HepG2 (cell line): ENCODE data around the gene CEACAM16. TPM values are rescaled to one million over a fixed set of nuclear protein-coding genes. Genes with fewer than 3 reads are reported as not detected.

Source experiments
- ATAC-seq: fragments of 200-7000 bp; cut with Tn5 transposase; 3 replicates; pipeline ENCODE4 v1.9.1; 2020; ENCODE audit warnings: mild to moderate bottlenecking, moderate library complexity
- BruUV-seq: library from RNA; stranded (reverse); fragments of 400-500 nt; replicated peaks from 2 replicates; lab custom pipeline; 2021; lab: Mats Ljungman, UMichigan
- CTCF ChIA-PET: fragments of 300-600 bp; formaldehyde crosslinking; extraction: SDS; loops from one replicate; lab custom pipeline; 2021; ENCODE audit warnings: low total read pairs, inconsistent platforms, low intra/inter-chr PET ratio; lab: Yijun Ruan, JAX
- POLR2A ChIA-PET: fragments of 350-600 bp; sonication (Branson Sonifier 250); formaldehyde crosslinking; loops from one replicate; lab custom pipeline; 2020; ENCODE audit warnings: antibody characterized with exemption, inconsistent platforms; lab: Yijun Ruan, JAX
- DNase-seq: peaks from one replicate; pipeline ENCODE4 v3.0.0-alpha.2; 2015; ENCODE audit warnings: low spot score
- FAIRE-seq: peaks from 3 replicates; lab custom pipeline; 2011; peaks lifted over from hg19 to GRCh38; lab: Jason Lieb, UNC
- H2AFZ ChIP-seq: one replicate; pipeline ENCODE4 v1.6.1; 2011; ENCODE audit warnings: low read length, inconsistent platforms
- H3K27ac ChIP-seq: fragments of 300-600 bp; 3 replicates; pipeline ENCODE4 v1.8.0; 2011; ENCODE audit warnings: mixed run types, mild to moderate bottlenecking, mixed read lengths, low read length, inconsistent platforms; ENCODE audit not compliant: insufficient read depth; ENCODE audit errors: extremely low read length
- H3K27me3 ChIP-seq, 2 experiments: fragments of 200-600 bp in 1 of 2; 2 replicates in 1 of 2; 3 replicates in 1 of 2; pipeline versions ENCODE4 v1.6.0 to v1.8.0; 2011; ENCODE audit warnings: low read length in 2 of 2, mild to moderate bottlenecking in 2 of 2, moderate library complexity in 2 of 2, inconsistent platforms in 1 of 2; ENCODE audit not compliant: insufficient read depth in 2 of 2, control insufficient read depth in 1 of 2
- H3K36me3 ChIP-seq, 2 experiments: fragments of 200-600 bp in 1 of 2; replicated peaks in 1 of 2; 2 replicates in 1 of 2; 3 replicates in 1 of 2; pipeline versions ENCODE4 v1.5.1 to v1.8.0; 2011; ENCODE audit warnings: low read length in 2 of 2, inconsistent platforms in 1 of 2; ENCODE audit not compliant: insufficient read depth in 2 of 2, control insufficient read depth in 1 of 2
- H3K4me1 ChIP-seq: 2 replicates; pipeline ENCODE4 v1.5.1; 2012; ENCODE audit warnings: low read length, inconsistent platforms; ENCODE audit not compliant: insufficient read depth
- H3K4me2 ChIP-seq: 2 replicates; pipeline ENCODE4 v1.6.0; 2011; ENCODE audit warnings: low read depth, low read length, inconsistent platforms
- H3K4me3 ChIP-seq, 3 experiments: fragments of 200-600 bp in 1 of 3; sonication (generic), shearing (Covaris generic) in 1 of 3; replicated peaks in 1 of 3; 2 replicates each; pipeline ENCODE4 v1.5.1; 2011 to 2016; ENCODE audit warnings: low read length in 3 of 3, inconsistent platforms in 2 of 3, low read depth in 2 of 3, mild to moderate bottlenecking in 2 of 3, control low read depth in 1 of 3, mixed read lengths in 1 of 3; ENCODE audit not compliant: insufficient read depth in 1 of 3
- H3K79me2 ChIP-seq: one replicate; pipeline ENCODE4 v1.6.1; 2011; ENCODE audit warnings: low read length, inconsistent platforms; ENCODE audit not compliant: insufficient read depth
- H3K9ac ChIP-seq: 2 replicates; pipeline ENCODE4 v1.6.0; 2011; ENCODE audit warnings: mild to moderate bottlenecking, low read depth, low read length, inconsistent platforms; ENCODE audit not compliant: insufficient read depth
- H3K9me3 ChIP-seq: 2 replicates; pipeline ENCODE4 v1.5.1; 2012; ENCODE audit warnings: mild to moderate bottlenecking, low read length
- H4K20me1 ChIP-seq: 2 replicates; pipeline ENCODE4 v1.6.0; 2011; ENCODE audit warnings: inconsistent platforms, mild to moderate bottlenecking, low read length, moderate library complexity; ENCODE audit not compliant: insufficient read depth
- AKAP8 ChIP-seq: sonication (generic); formaldehyde crosslinking; IDR thresholded peaks from 2 replicates; pipeline ENCODE4 v1.5.1; 2020; ENCODE audit warnings: mild to moderate bottlenecking, missing genetic modification reagents
- ETV5 ChIP-seq: IDR thresholded peaks from 2 replicates; pipeline ENCODE4 v1.6.1; 2018; ENCODE audit warnings: missing biosample characterization, missing genetic modification reagents, inconsistent platforms, borderline replicate concordance
- JDP2 ChIP-seq: sonication (generic); formaldehyde crosslinking; IDR thresholded peaks from 2 replicates; pipeline ENCODE4 v1.8.1; 2022; ENCODE audit warnings: missing genetic modification reagents, borderline replicate concordance
- SKIL ChIP-seq: sonication (generic); formaldehyde crosslinking; IDR thresholded peaks from 2 replicates; pipeline ENCODE4 v1.8.0; 2022; ENCODE audit warnings: missing genetic modification reagents, mild to moderate bottlenecking, moderate library complexity, borderline replicate concordance
- SMAD9 ChIP-seq: sonication (generic); formaldehyde crosslinking; IDR thresholded peaks from 2 replicates; pipeline ENCODE4 v1.5.1; 2020; ENCODE audit warnings: mild to moderate bottlenecking, missing genetic modification reagents
- STAT5B ChIP-seq: sonication (generic); formaldehyde crosslinking; IDR thresholded peaks from 2 replicates; pipeline ENCODE4 v1.4.0; 2020; ENCODE audit warnings: missing genetic modification reagents
- ZKSCAN1 ChIP-seq: fragments of 150-350 bp; IDR thresholded peaks from 2 replicates; pipeline ENCODE4 v1.6.1; 2014; ENCODE audit warnings: low read length
- ZNF749 ChIP-seq: sonication (generic); formaldehyde crosslinking; IDR thresholded peaks from 2 replicates; pipeline ENCODE4 v1.8.0; 2022; ENCODE audit warnings: mild to moderate bottlenecking, missing genetic modification reagents, moderate library complexity, borderline replicate concordance
- WGBS: methylation state at CpG from one replicate; pipeline ENCODE4 v1.1.6; 2017; ENCODE audit warnings: low lambda C conversion rate; 5-methylcytosine and 5-hydroxymethylcytosine counted together
- in situ Hi-C: cut with HindIII; loops from 2 replicates; pipeline ENCODE4 v1.10.0; 2017; ENCODE audit warnings: low pct_unique_long_range_greater_than_20kb; ENCODE audit not compliant: extremely low pct_ligation_motif_present
- intact Hi-C: fragments of 100-400 bp; cut with micrococcal nuclease; formaldehyde crosslinking; loops from one replicate; pipeline ENCODE4 v1.10.0; 2022; ENCODE audit not compliant: unreplicated experiment
- polyA plus RNA-seq, 8 experiments: library from polyadenylated mRNA; depleted of rRNA in 3 of 8; stranded (reverse) in 7 of 8; unstranded in 1 of 8; fragments of >200 nt; fragmentation: Illumina TruSeq in 4 of 8; extraction: Trizol in 4 of 8; gene quantifications; 2 replicates each; pipeline versions ENCODE4 v1.2.1 to v1.2.3, GENCODE V29; 2011 to 2016; ENCODE audit warnings: low read depth in 4 of 8, missing spikeins in 1 of 8, mixed read lengths in 1 of 8; ENCODE audit not compliant: insufficient read depth in 1 of 8
- total RNA-seq, 5 experiments: library from RNA; depleted of rRNA; stranded (reverse); fragments of >200 nt; fragmentation: Illumina TruSeq; extraction: Trizol; gene quantifications; 2 replicates each; pipeline ENCODE4 v1.2.3, GENCODE V29; 2016; ENCODE audit warnings: low read depth in 1 of 5

The CEACAM16 gene
- total and polyA plus RNA-seq, 2 of the 13 experiments (the other 11 are each of a cell fraction or from before 2014, with no cell fraction given), result not detected

DNA sequence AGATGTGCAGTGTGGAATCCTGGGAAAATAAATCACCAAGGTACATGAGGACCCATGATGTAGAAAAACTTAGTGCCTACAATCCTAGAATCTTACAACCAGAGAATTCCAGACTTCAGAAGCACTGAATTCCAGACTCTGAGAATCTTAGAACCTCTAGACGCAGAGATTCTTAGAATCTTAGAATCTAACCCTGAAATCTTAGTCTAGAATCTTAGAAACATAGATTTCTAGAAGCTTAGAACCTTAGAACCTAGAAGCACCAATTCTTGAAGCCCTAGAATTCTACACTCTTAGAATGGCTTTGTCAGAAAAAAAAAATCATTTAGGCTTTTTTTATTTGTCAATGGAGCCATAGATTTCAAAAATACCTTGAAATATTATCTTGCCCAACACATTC is 6.0 kb downstream of the CEACAM16 start:
- WGBS, result 82% methylated on average over 1 of the region's 1 CpG
- no peaks in the 10 kb centered on the region for H4K20me1 ChIP-seq
- BruUV-seq, result no TSS peak
- H3K79me2 ChIP-seq, result no peaks in the 10 kb centered on the region
- no peak overlapping the region for H3K27ac ChIP-seq
- H3K36me3 ChIP-seq, result no peaks in the 10 kb centered on the region
- H3K4me1 ChIP-seq, result peaks cover 30% of the 10 kb centered on the region
- intact Hi-C loops, result no loop called here
- FAIRE-seq, result no peak
- H3K4me3 ChIP-seq, result no peak overlapping the region
- TF ChIP-seq ETV5 (no peak), SKIL (CRISPR knock-in tag) (no peak), ZKSCAN1 (no peak), STAT5B (no peak), SMAD9 (no peak), AKAP8 (CRISPR knock-in tag) (no peak), JDP2 (CRISPR knock-in tag) (no peak), ZNF749 (no peak)
- TF ChIP-seq, all 625 proteins: peak for 0
- ChIA-PET POLR2A (interaction anchor here (1.5 kb wide), 1 partner anchor 10 kb away, joined by 6 read pairs; no protein-coding TSS in a partner anchor), CTCF (no interaction called here)
- no peak overlapping the region for H3K4me2 ChIP-seq
- H3K27me3 ChIP-seq, result no peaks in the 10 kb centered on the region
- no peak for ATAC-seq
- no peak overlapping the region for H2AFZ ChIP-seq
- in situ Hi-C loops, result no loop called here
- no peak for DNase-seq
- H3K9ac ChIP-seq, result no peak overlapping the region
- no peaks in the 10 kb centered on the region for H3K9me3 ChIP-seq
